Airway epithelial cell (primary cell): Measurements from ENCODE around the gene GJD3. TPM values are rescaled to one million over a fixed set of nuclear protein-coding genes. Genes with fewer than 3 reads are reported as not detected.

Source experiments
- total RNA-seq: library from RNA; depleted of rRNA; stranded (reverse); fragments of >200 nt; gene quantifications from 2 replicates; pipeline ENCODE4 v1.2.3, GENCODE V29; 2015

The GJD3 gene
- not detected in 2 replicates for total RNA-seq

GRCh38 chr17:40364121-40364861 lies at the start of gene GJD3:
Gene GJD3 (minus strand): TSS chr17:40364737. CDS start chr17:40363815, 922 bp downstream.

Other genes with a start within 250 kb of the GJD3 start
- gene MSL1, start 242.8 kb downstream of the GJD3 start, total RNA-seq: 35.8 and 47.3 TPM in 2 replicates
- gene CASC3, start 224.2 kb downstream of the GJD3 start, total RNA-seq: 19.9 and 23.1 TPM in 2 replicates
- gene RAPGEFL1, start 187.3 kb downstream of the GJD3 start, total RNA-seq: 58.6 and 63.5 TPM in 2 replicates
- 7.8 and 15.0 TPM in 2 replicates for gene WIPF2, start 145.4 kb downstream of the GJD3 start, total RNA-seq
- gene CDC6, start 76.9 kb downstream of the GJD3 start, total RNA-seq: 29.6 and 30.2 TPM in 2 replicates
- gene RARA, start 55.6 kb downstream of the GJD3 start, total RNA-seq: 25.3 and 31.4 TPM in 2 replicates
- 89.1 and 102 TPM in 2 replicates for gene TOP2A, start 53.2 kb upstream of the GJD3 start, total RNA-seq
- gene IGFBP4, start 78.7 kb upstream of the GJD3 start, total RNA-seq: 33.6 and 35.5 TPM in 2 replicates
- gene TNS4, start 136.9 kb upstream of the GJD3 start, total RNA-seq: 179 and 332 TPM in 2 replicates
- gene CCR7, start 200.7 kb upstream of the GJD3 start, total RNA-seq: not detected in 2 replicates